ENCODE results near the gene EIF4E. TPM values are rescaled to one million over a fixed set of nuclear protein-coding genes. Genes with fewer than 3 reads are reported as not detected.
A peak's percentile ranks its signal among the peaks of the same experiment; 100 is the strongest.
"Not testable (repeated sequence)": the region's sequence is repeated elsewhere in the genome, so short reads cannot be mapped to it uniquely, and the experiment has no call there.

EIF4E gene
- total and polyA plus RNA-seq, 11 donors = 8.3 to 93.2 (median 62.2) TPM

- H3K9me3 ChIP-seq = no peaks in the 10 kb centered on the region
- ATAC-seq (peak; percentile 58 to 71 (median 63)), DNase-seq (peak; percentile 50 to 79 (median 57))
- peaks cover 0 to 51% (median 13%) of the 10 kb centered on the region in 12 donors for H3K4me1 ChIP-seq
- H3K4me3 ChIP-seq = peak overlapping the region; percentile 57 to 99 (median 87)
- H3K27me3 ChIP-seq = no peaks in the 10 kb centered on the region
- intact Hi-C loops (cut with DNase I) = loop anchor here in 8 of 10 donors (2.0 to 10.0 kb wide), 10 partner anchors 63 to 475 kb away; partner anchors contain the start of genes METAP1 (in 6 of the 8) and ADH5 (in 2 of the 8)
- 15 to 20% (median 17%) methylated on average over 44 of the region's 44 CpGs for WGBS, 4 donors
- TF ChIP-seq POLR2A (IDR thresholded peaks at IDR 0.05) (no peak), CTCF (IDR thresholded peaks at IDR 0.05) (peak in 3 of 12 donors; percentile 3 to 42 (median 11))
- peak overlapping the region; percentile 76 to 99 (median 93) for H3K27ac ChIP-seq
- H3K36me3 ChIP-seq = peaks cover 0 to 17% (median 2%) of the 10 kb centered on the region in 9 donors
Measured at GRCh38 chr4:98929341-98930267, 671 bp upstream of the EIF4E start.

GRCh38 chr4:98928131-98928504 lies 815 bp downstream of the EIF4E start:
- peak; percentile 52 to 73 (median 70) for ATAC-seq
- intact Hi-C loops (cut with DNase I) = loop anchor here in 5 of 10 donors (2.0 to 10.0 kb wide), 4 partner anchors 67 to 157 kb away; partner anchors contain the start of genes METAP1 (in 5 of the 5) and ADH5 (in 1 of the 5)
- H3K27ac ChIP-seq = peak overlapping the region; percentile 72 to 99 (median 93)
- no peaks in the 10 kb centered on the region for H3K27me3 ChIP-seq
- H3K4me1 ChIP-seq = peaks cover 0 to 56% (median 13%) of the 10 kb centered on the region in 12 donors
- no peaks in the 10 kb centered on the region for H3K9me3 ChIP-seq
- WGBS, 4 donors = 0% methylated on average over 26 of the region's 26 CpGs
- TF ChIP-seq POLR2A (IDR thresholded peaks at IDR 0.05) = no peak
- TF ChIP-seq CTCF (IDR thresholded peaks at IDR 0.05) = peak in 1 of 12 donors; percentile 4
- peak; percentile 63 to 72 (median 66) for DNase-seq
- peak overlapping the region; percentile 57 to 99 (median 87) for H3K4me3 ChIP-seq
- H3K36me3 ChIP-seq = peaks cover 0 to 17% (median 2%) of the 10 kb centered on the region in 9 donors

- not testable (repeated sequence) for H3K9me3 ChIP-seq, H3K27me3 ChIP-seq, ATAC-seq, DNase-seq, H3K4me3 ChIP-seq, H3K27ac ChIP-seq
- Histone ChIP-seq H3K4me1 (peaks cover 0 to 44% (median 13%) of the 10 kb centered on the region in 12 donors), H3K36me3 (peaks cover 0 to 22% (median 7%) of the 10 kb centered on the region in 9 donors)
- intact Hi-C loops (cut with DNase I) = loop anchor here in 4 of 10 donors (5.0 to 10.0 kb wide), 3 partner anchors 71 to 159 kb away; partner anchors contain the start of genes METAP1 (in 3 of the 4) and ADH5 (in 1 of the 4)
- 94 to 97% (median 97%) methylated on average over 15 of the region's 15 CpGs for WGBS, 4 donors
Measured at GRCh38 chr4:98926257-98926656, 2.7 kb downstream of the EIF4E start.

- Histone ChIP-seq H3K27ac (no peak overlapping the region), H3K4me1 (peaks cover 0 to 22% (median 1%) of the 10 kb centered on the region in 12 donors), H3K9me3 (no peaks in the 10 kb centered on the region), H3K27me3 (no peaks in the 10 kb centered on the region), H3K36me3 (peaks cover 0 to 22% (median 7%) of the 10 kb centered on the region in 9 donors), H3K4me3 (no peak overlapping the region)
- intact Hi-C loops (cut with DNase I) = loop anchor here in 1 of 10 donors (10.0 kb wide), 1 partner anchor 164 kb away; the partner anchor contains the start of gene ADH5
- 84 to 92% (median 90%) methylated on average over 5 of the region's 5 CpGs for WGBS, 4 donors
- DNase-seq (no peak), ATAC-seq (no peak)
- TF ChIP-seq CTCF (IDR thresholded peaks at IDR 0.05) (no peak), POLR2A (IDR thresholded peaks at IDR 0.05) (no peak)
Measured at GRCh38 chr4:98921292-98921691, 7.6 kb downstream of the EIF4E start.

All from heart left ventricle (tissue), 16 donors.